Left ventricle myocardium inferior (tissue), 1 donor: Measurements from ENCODE around the gene CD247. TPM values are rescaled to one million over a fixed set of nuclear protein-coding genes. Genes with fewer than 3 reads are reported as not detected.

ENCODE experiments used
- DNase-seq: peaks from one replicate; pipeline ENCODE4 v3.0.0-alpha.2; 2020
- H3K27ac ChIP-seq: fragments of 200-600 bp; replicated peaks from 2 replicates; pipeline ENCODE4 v1.8.0; 2021
- H3K27me3 ChIP-seq: fragments of 200-600 bp; 2 replicates; pipeline ENCODE4 v1.8.0; 2021; ENCODE audit warnings: low read depth
- H3K36me3 ChIP-seq: fragments of 200-600 bp; 2 replicates; pipeline ENCODE4 v1.8.0; 2021
- H3K4me1 ChIP-seq: fragments of 200-600 bp; 2 replicates; pipeline ENCODE4 v1.8.0; 2021
- H3K4me3 ChIP-seq: fragments of 200-600 bp; 2 replicates; pipeline ENCODE4 v1.8.0; 2021; ENCODE audit warnings: mild to moderate bottlenecking, moderate library complexity
- H3K9me3 ChIP-seq: fragments of 200-600 bp; replicated peaks from 2 replicates; pipeline ENCODE4 v1.8.0; 2021
- CTCF ChIP-seq: fragments of 200-600 bp; IDR thresholded peaks from 2 replicates; pipeline ENCODE4 v1.8.0; 2021; ENCODE audit warnings: antibody characterized with exemption, mild to moderate bottlenecking, borderline replicate concordance
- intact Hi-C: fragments of 100-400 bp; cut with micrococcal nuclease; formaldehyde crosslinking; loops from one replicate; pipeline ENCODE4 v1.11.0; 2022
- total RNA-seq: library from RNA; stranded (reverse); fragmentation: NEBNext Ultra II Directional; extraction: Animal tissue kit (Norgen Biotek cat#: 25700); gene quantifications from one replicate; pipeline ENCODE4 v1.2.1, GENCODE V29; 2021
- donor health status: DM: no; HTN: yes; CAD: no; lungs with severe emphysema.

CD247 gene
- total RNA-seq, 1 donor from 2014 or later, result 0.82 TPM

DNA sequence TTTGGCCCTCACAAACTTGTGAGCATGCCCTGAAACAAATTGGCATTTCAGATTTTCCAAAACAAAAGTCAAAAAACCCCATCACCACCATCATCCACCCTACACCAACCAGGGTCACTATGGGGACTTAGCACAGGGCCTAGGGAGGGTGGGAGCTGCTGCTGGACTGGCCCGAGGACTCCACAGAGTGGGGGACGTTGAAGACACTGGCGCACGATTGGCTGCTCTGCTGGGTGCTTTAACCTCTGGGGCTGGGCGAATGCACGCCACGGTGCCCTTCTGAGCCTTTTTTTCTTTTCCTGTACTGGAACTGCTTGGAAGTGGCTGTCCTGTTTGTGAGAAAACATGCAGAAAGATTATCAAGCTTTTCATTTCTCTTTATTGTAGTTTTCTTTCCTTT, 92.8 kb downstream of the CD247 start:
- Histone ChIP-seq H3K4me3 (no peak overlapping the region), H3K9me3 (no peaks in the 10 kb centered on the region), H3K4me1 (peaks cover 18% of the 10 kb centered on the region), H3K36me3 (peaks cover 11% of the 10 kb centered on the region), H3K27ac (no peak overlapping the region), H3K27me3 (no peaks in the 10 kb centered on the region)
- TF ChIP-seq CTCF, result no peak
- DNase-seq, result no peak
- intact Hi-C loops, result no loop called here

DNA sequence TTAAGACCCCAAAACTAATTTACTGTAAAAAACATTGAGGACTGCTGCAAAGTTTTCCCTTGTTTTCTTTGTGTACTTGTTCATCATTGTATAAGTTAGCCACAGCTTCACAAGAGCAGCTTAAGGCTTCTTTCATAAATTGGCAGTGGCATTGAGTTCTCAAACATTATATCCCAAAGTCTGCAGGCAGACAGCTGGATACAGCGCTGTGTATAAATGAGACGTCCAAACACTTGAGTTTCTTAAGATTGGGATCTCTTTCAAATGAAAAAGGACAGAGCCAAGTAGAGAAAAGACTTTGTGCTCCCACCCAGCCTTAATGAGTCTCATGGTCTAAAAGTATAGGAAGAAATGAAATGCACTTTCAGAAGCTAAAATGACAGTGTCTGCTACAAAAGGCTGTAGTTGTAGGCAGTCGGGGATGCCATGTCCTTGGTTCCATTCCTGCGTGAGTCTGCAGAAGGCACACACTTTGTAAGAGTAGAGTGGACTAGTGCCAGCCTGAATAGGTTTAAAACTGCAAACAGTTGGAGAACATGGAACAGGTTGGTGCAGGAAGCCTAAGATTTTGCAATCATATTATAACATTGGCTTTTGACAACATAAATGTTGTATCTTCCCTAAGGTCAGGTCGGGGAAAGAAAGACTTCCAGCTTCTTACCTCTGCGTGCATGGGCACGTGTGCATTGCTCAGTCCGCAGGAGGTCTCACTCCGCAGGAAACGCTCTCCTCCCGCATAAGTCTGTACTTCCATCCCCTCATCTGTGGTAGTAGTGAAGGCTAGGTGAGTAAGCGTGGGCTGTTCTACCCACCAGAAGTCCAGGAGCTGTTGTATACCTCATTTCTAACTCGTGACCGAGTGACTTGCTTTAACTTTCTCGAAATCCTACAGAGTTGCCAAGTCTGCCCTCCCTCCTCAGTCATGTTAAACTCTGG, 94.4 kb downstream of the CD247 start:
- Histone ChIP-seq H3K4me1 (peaks cover 18% of the 10 kb centered on the region), H3K27me3 (no peaks in the 10 kb centered on the region), H3K4me3 (no peak overlapping the region), H3K27ac (no peak overlapping the region), H3K36me3 (peaks cover 11% of the 10 kb centered on the region), H3K9me3 (no peaks in the 10 kb centered on the region)
- TF ChIP-seq CTCF, result no peak
- intact Hi-C loops, result no loop called here
- DNase-seq, result no peak

DNA sequence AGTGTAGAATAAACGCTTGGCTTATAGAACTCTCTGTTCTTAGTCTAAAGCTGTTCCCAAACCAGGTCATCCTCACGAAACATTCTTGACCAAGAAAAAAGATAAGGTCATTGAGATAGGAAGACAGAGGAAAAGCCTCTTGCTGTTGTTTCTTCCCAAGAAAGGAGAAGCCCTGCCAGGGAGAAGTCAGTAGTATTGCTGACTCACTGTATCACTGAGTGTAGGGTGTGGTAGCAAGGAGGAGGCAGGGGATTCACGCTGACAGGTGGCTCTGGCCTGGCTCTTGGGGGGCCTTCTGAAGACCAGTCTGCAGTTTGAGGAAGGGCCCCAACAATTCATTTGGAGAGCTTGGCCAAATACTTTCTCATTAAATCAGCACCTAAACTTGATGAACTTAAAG, 97.8 kb downstream of the CD247 start:
- H3K36me3 ChIP-seq, result peaks cover 28% of the 10 kb centered on the region
- H3K27me3 ChIP-seq, result no peaks in the 10 kb centered on the region
- peaks cover 6% of the 10 kb centered on the region for H3K4me1 ChIP-seq
- H3K4me3 ChIP-seq, result no peak overlapping the region
- no peak for DNase-seq
- TF ChIP-seq CTCF, result no peak
- intact Hi-C loops, result no loop called here
- H3K9me3 ChIP-seq, result no peaks in the 10 kb centered on the region
- no peak overlapping the region for H3K27ac ChIP-seq

DNA sequence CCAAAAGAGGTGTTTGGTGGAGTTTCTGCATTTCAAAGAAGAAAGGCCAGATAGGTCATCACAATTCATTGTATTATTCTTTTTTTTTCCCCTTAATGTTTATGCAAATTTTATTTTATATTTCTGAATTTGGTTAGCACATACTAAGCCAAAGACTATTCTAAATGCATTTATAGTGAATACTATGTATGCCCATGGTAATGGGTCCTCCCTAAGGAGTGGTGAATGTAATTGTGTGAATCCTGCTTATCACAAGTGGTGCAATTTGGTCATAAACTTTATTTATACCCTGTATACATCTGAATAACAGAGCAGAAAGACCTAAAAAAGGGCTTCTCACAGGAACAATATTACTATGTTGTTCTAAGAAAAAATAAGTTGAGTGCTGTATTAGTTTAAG, 99.1 kb downstream of the CD247 start:
- no peak for TF ChIP-seq CTCF
- no peak overlapping the region for H3K4me3 ChIP-seq
- H3K36me3 ChIP-seq, result peaks cover 36% of the 10 kb centered on the region
- no peak for DNase-seq
- no peak overlapping the region for H3K27ac ChIP-seq
- no peaks in the 10 kb centered on the region for H3K9me3 ChIP-seq
- no peaks in the 10 kb centered on the region for H3K27me3 ChIP-seq
- peaks cover 6% of the 10 kb centered on the region for H3K4me1 ChIP-seq
- intact Hi-C loops, result no loop called here

DNA sequence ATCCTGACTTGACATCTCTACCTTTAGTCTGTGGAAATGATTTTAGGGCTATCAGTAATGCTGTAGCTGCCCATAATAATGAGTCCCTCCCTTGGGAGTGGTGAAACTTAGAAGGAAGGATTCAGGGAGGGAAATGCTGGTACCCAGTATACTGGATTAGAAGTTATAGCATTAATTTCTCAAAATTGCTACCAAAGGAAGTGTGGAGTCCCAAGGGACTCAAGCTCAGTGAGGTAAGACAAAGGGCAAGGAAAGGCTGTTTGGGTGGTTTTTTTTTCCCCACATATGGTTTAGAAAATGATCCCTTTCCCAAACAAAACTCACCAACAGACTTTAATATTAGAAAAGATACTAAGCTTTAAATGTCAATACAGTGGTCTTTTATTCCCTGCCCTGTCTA, 99.9 kb downstream of the CD247 start:
- no peak for TF ChIP-seq CTCF
- no peak overlapping the region for H3K27ac ChIP-seq
- no peaks in the 10 kb centered on the region for H3K9me3 ChIP-seq
- peaks cover 41% of the 10 kb centered on the region for H3K36me3 ChIP-seq
- DNase-seq, result no peak
- H3K4me1 ChIP-seq, result peaks cover 6% of the 10 kb centered on the region
- H3K27me3 ChIP-seq, result no peaks in the 10 kb centered on the region
- intact Hi-C loops, result no loop called here
- H3K4me3 ChIP-seq, result no peak overlapping the region
